ENCODE measurements around the gene DGUOK. TPM values are rescaled to one million over a fixed set of nuclear protein-coding genes. Genes with fewer than 3 reads are reported as not detected.
A peak's percentile ranks its signal among the peaks of the same experiment; 100 is the strongest.

The DGUOK gene
- total RNA-seq, 1 experiment from 2014 or later = 78.7 TPM

DNA sequence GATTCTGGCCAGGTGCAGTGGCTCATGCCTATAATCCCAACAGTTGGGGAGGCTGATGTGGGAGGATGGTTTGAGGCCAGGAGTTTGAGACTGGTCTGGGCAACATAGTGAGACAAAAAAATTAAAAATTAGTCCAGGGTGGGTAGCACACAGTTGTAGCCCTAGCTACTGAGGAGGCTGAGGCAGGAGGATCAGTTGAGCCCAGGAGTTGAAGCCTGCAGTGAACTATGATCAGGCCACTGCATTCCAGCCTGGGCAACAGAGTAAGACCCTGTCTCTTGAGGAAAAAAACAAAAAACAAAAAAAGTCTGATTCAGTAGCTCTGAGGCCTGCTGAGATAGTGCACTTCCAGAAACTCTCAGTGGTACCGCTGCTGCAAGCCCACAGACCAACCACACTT is 50.1 kb downstream of the DGUOK start:
- H3K27ac ChIP-seq = no peak overlapping the region
- no peaks in the 10 kb centered on the region for H3K9me2 ChIP-seq (ENCODE audit: insufficient read depth)
- H3K4me1 ChIP-seq (replicated peaks; ENCODE audit: insufficient read depth) = peaks cover 30% of the 10 kb centered on the region
- H3F3A ChIP-seq (ENCODE audit: insufficient read depth, low read depth) = peaks cover 30% of the 10 kb centered on the region
- TF ChIP-seq EZH2 (IDR thresholded peaks at IDR 0.05; ENCODE audit: low read depth) = no peak
- TF ChIP-seq, protein P1, sequence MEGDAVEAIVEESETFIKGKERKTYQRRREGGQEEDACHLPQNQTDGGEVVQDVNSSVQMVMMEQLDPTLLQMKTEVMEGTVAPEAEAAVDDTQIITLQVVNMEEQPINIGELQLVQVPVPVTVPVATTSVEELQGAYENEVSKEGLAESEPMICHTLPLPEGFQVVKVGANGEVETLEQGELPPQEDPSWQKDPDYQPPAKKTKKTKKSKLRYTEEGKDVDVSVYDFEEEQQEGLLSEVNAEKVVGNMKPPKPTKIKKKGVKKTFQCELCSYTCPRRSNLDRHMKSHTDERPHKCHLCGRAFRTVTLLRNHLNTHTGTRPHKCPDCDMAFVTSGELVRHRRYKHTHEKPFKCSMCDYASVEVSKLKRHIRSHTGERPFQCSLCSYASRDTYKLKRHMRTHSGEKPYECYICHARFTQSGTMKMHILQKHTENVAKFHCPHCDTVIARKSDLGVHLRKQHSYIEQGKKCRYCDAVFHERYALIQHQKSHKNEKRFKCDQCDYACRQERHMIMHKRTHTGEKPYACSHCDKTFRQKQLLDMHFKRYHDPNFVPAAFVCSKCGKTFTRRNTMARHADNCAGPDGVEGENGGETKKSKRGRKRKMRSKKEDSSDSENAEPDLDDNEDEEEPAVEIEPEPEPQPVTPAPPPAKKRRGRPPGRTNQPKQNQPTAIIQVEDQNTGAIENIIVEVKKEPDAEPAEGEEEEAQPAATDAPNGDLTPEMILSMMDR (conservative IDR thresholded peaks at IDR 0.05) = no peak
- H3K4me2 ChIP-seq = no peak overlapping the region
- H3K79me2 ChIP-seq (ENCODE audit: low read depth) = no peaks in the 10 kb centered on the region
- H3K27me3 ChIP-seq (ENCODE audit: insufficient read depth, low read depth) = no peaks in the 10 kb centered on the region
- no TSS peak for BruUV-seq (replicated peaks)
- H4K20me1 ChIP-seq (ENCODE audit: insufficient read depth) = 0 out of 2 replicates have a peak, but pooled peaks cover 3% of the 10 kb centered on the region
- peaks cover 7% of the 10 kb centered on the region; the same call in 1 of the 2 replicates for H3K9me3 ChIP-seq (ENCODE audit: insufficient read depth, low read depth)
- POLR2A ChIA-PET (ENCODE audit: unreplicated experiment) = no interaction called here
- H3K4me3 ChIP-seq = no peak overlapping the region
- DNase-seq = no peak
- H3K36me3 ChIP-seq (ENCODE audit: low read depth) = no peaks in the 10 kb centered on the region
- intact Hi-C loops (cut with micrococcal nuclease; ENCODE audit: unreplicated experiment) = no loop called here
- H2AFZ ChIP-seq = no peak overlapping the region
- CTCF ChIA-PET = no interaction called here

DNA sequence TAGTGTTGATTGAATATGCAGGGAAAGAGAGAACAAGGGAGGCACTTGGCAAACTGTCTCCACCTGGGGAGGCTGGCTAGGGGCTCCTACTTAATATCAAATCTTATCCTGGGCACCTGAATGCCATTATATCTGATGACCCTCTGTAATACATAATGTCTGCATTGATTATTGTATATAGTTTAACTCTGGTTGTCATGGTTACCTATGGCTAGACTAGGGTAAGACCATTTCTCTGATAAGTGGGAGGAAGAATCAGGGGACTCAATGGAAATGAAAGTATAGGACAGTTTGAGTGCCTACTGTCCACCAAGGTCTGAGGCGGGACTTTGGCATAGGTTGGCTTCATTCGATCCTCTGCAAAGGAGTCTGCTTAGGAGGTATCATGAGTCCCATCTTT is 50.8 kb downstream of the DGUOK start:
- no TSS peak for BruUV-seq (replicated peaks)
- H3K36me3 ChIP-seq (ENCODE audit: low read depth) = no peaks in the 10 kb centered on the region
- H2AFZ ChIP-seq = no peak overlapping the region
- H3K9me2 ChIP-seq (ENCODE audit: insufficient read depth) = no peaks in the 10 kb centered on the region
- H3K27ac ChIP-seq = no peak overlapping the region
- no peak for DNase-seq
- TF ChIP-seq EZH2 (IDR thresholded peaks at IDR 0.05; ENCODE audit: low read depth) = no peak
- TF ChIP-seq, protein P1 (conservative IDR thresholded peaks at IDR 0.05) = no peak
- ChIA-PET POLR2A (ENCODE audit: unreplicated experiment) (no interaction called here), CTCF (no interaction called here)
- peaks cover 7% of the 10 kb centered on the region; the same call in 1 of the 2 replicates for H3K9me3 ChIP-seq (ENCODE audit: insufficient read depth, low read depth)
- peaks cover 3% of the 10 kb centered on the region; the same call in 1 of the 2 replicates for H4K20me1 ChIP-seq (ENCODE audit: insufficient read depth)
- 0 out of 2 replicates have a peak, but pooled peaks cover under 1% of the 10 kb centered on the region for H3K79me2 ChIP-seq (ENCODE audit: low read depth)
- H3F3A ChIP-seq (ENCODE audit: insufficient read depth, low read depth) = peaks cover 35% of the 10 kb centered on the region
- H3K4me1 ChIP-seq (replicated peaks; ENCODE audit: insufficient read depth) = peaks cover 37% of the 10 kb centered on the region
- intact Hi-C loops (cut with micrococcal nuclease; ENCODE audit: unreplicated experiment) = no loop called here
- no peak overlapping the region for H3K4me2 ChIP-seq
- H3K4me3 ChIP-seq = no peak overlapping the region
- H3K27me3 ChIP-seq (ENCODE audit: insufficient read depth, low read depth) = no peaks in the 10 kb centered on the region

DNA sequence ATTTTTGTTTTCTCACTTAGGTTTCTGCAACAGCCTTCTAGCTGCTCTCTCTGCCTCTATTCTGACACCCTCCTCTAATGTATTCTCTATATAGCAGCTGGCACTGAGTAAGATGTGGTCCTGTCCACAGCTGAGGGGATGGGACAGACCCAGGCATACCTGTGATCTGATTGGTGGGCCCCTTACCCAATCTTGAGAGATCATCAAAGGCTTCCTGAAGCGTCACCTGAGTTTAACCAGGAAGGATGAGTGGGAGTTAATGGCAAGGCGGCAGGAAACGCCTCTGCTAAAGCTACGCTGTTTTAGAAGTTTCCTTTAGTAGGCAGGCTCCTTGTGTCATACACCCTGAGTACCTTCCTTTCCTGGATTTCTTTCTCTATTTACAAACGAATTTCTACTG is 52.3 kb downstream of the DGUOK start:
- intact Hi-C loops (cut with micrococcal nuclease; ENCODE audit: unreplicated experiment) = no loop called here
- H4K20me1 ChIP-seq (ENCODE audit: insufficient read depth) = peaks cover 3% of the 10 kb centered on the region; the same call in 1 of the 2 replicates
- H3K4me2 ChIP-seq = peak overlapping the region; percentile 24; the same call in 1 of the 2 replicates
- H3K36me3 ChIP-seq (ENCODE audit: low read depth) = no peaks in the 10 kb centered on the region
- 0 out of 2 replicates have a peak, but pooled peaks cover 6% of the 10 kb centered on the region for H3K79me2 ChIP-seq (ENCODE audit: low read depth)
- no peak overlapping the region for H2AFZ ChIP-seq
- H3K4me1 ChIP-seq (replicated peaks; ENCODE audit: insufficient read depth) = peaks cover 46% of the 10 kb centered on the region
- H3F3A ChIP-seq (ENCODE audit: insufficient read depth, low read depth) = peaks cover 51% of the 10 kb centered on the region
- CTCF ChIA-PET = no interaction called here
- POLR2A ChIA-PET (ENCODE audit: unreplicated experiment) = no interaction called here
- TF ChIP-seq EZH2 (IDR thresholded peaks at IDR 0.05; ENCODE audit: low read depth) = no peak
- TF ChIP-seq, protein P1 (conservative IDR thresholded peaks at IDR 0.05) = no peak
- no peak for DNase-seq
- H3K4me3 ChIP-seq = no peak overlapping the region
- no peaks in the 10 kb centered on the region for H3K27me3 ChIP-seq (ENCODE audit: insufficient read depth, low read depth)
- no peaks in the 10 kb centered on the region for H3K9me2 ChIP-seq (ENCODE audit: insufficient read depth)
- no peak overlapping the region for H3K27ac ChIP-seq
- H3K9me3 ChIP-seq (ENCODE audit: insufficient read depth, low read depth) = peaks cover 7% of the 10 kb centered on the region; the same call in 1 of the 2 replicates
- no TSS peak for BruUV-seq (replicated peaks)

Measured in PC-9 (cell line).